Upper lobe of right lung (tissue), 1 donor: Measurements from ENCODE around the gene ARHGEF28. TPM values are rescaled to one million over a fixed set of nuclear protein-coding genes. Genes with fewer than 3 reads are reported as not detected.

Experiments
- ATAC-seq: fragments of 200-7000 bp; cut with Tn5 transposase; one replicate; pipeline ENCODE4 v1.9.1; 2020; ENCODE audit warnings: mild to moderate bottlenecking, moderate library complexity
- DNase-seq: peaks from one replicate; pipeline ENCODE4 v3.0.0-alpha.2; 2020
- H3K27ac ChIP-seq: fragments of 200-600 bp; one replicate; pipeline ENCODE4 v1.8.0; 2022
- H3K27me3 ChIP-seq: fragments of 200-600 bp; one replicate; pipeline ENCODE4 v1.8.0; 2022; ENCODE audit warnings: mild to moderate bottlenecking
- H3K36me3 ChIP-seq: fragments of 200-600 bp; one replicate; pipeline ENCODE4 v1.8.0; 2022
- H3K4me1 ChIP-seq: fragments of 200-600 bp; one replicate; pipeline ENCODE4 v1.8.0; 2022
- H3K4me3 ChIP-seq: fragments of 200-600 bp; one replicate; pipeline ENCODE4 v1.8.0; 2022; ENCODE audit warnings: mild to moderate bottlenecking
- H3K9me3 ChIP-seq: fragments of 200-600 bp; one replicate; pipeline ENCODE4 v1.8.0; 2022
- intact Hi-C: fragments of 100-400 bp; cut with DNase I; formaldehyde crosslinking; loops from one replicate; pipeline ENCODE4 v1.11.0; 2022
- total RNA-seq: library from RNA; stranded (reverse); fragmentation: NEBNext Ultra II Directional; extraction: Animal tissue kit (Norgen Biotek cat#: 25700); gene quantifications from one replicate; pipeline ENCODE4 v1.2.1, GENCODE V29; 2021
- TF ChIP-seq, protein P1 (sequence below): fragments of 200-600 bp; IDR thresholded peaks from one replicate; pipeline ENCODE4 v1.8.0; 2022; ENCODE audit warnings: antibody characterized with exemption
- donor health status: DM: no; HTN: yes; CAD: no; lungs with severe emphysema.

Gene ARHGEF28
- total RNA-seq, 1 donor from 2014 or later = 22.3 TPM

DNA sequence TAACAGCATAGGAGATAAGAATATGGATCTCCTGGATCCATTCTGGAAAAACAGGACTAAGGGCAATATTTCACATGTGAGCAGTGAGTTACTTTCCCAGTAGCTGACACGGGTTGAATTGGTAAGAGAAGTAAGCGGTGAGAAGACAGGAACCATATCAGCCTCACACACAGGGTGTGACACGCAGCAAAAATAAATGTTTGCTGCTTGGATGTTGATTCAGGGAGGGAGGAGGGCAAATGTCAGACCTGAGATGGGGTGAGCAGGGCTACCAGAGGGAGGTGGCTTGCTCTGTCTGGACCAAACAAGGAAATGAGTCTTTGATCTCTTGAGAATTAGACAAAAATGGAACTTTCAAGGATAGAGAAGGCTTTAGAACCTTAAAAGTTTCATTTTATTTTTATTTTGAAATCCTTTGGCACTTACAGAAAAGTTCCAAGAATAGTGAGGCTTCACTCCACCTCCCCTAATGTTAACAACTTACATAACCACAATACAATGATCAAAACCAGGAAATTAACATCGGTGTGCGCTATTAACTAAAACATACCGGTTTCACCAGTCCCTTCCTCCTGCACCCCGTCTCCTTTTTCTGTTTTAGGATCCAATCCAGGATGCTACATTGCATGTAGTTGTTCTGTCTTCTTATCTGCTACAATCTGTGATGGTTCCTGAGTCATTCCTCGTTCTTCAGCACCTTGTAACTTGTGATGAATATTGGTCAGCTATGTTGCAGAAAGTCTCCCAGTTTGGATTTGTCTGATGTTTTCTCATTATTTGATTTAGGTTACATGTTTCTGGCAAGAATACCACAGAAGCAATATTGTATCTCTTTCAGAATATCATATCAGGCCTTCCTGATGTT, 20.5 kb upstream of the ARHGEF28 start:
- Histone ChIP-seq H3K4me3 (no peak overlapping the region), H3K4me1 (no peaks in the 10 kb centered on the region), H3K27ac (no peak overlapping the region), H3K36me3 (no peaks in the 10 kb centered on the region), H3K27me3 (no peaks in the 10 kb centered on the region), H3K9me3 (no peaks in the 10 kb centered on the region)
- DNase-seq = no peak
- no peak for ATAC-seq
- TF ChIP-seq, protein P1, sequence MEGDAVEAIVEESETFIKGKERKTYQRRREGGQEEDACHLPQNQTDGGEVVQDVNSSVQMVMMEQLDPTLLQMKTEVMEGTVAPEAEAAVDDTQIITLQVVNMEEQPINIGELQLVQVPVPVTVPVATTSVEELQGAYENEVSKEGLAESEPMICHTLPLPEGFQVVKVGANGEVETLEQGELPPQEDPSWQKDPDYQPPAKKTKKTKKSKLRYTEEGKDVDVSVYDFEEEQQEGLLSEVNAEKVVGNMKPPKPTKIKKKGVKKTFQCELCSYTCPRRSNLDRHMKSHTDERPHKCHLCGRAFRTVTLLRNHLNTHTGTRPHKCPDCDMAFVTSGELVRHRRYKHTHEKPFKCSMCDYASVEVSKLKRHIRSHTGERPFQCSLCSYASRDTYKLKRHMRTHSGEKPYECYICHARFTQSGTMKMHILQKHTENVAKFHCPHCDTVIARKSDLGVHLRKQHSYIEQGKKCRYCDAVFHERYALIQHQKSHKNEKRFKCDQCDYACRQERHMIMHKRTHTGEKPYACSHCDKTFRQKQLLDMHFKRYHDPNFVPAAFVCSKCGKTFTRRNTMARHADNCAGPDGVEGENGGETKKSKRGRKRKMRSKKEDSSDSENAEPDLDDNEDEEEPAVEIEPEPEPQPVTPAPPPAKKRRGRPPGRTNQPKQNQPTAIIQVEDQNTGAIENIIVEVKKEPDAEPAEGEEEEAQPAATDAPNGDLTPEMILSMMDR = no peak
- intact Hi-C loops = no loop called here

DNA sequence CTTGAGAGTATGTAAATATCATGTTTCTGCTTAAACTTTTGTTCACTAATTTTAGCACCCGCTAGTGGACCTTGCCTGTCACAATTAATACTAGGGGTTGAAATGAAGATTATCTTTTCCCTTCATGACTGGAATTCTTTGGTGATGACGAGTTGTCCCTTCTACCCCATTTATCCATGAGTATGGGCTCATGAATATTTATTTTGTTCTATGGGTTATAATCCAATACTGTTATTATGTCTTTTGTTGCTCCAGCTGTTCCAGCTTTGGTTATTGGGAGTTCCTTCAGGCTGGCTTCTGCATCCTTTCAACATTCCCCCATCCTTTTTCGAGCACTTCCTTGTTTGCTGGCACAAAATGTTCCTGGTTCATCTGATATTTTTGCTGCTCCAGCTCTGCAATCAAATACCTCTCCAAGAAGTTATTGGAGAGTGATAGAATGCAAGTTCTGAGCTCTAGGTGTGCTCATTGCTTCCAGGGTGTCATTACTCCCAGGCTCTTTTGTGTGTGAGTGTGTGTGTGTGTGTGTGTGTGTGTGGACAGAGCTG, 19.7 kb upstream of the ARHGEF28 start:
- DNase-seq = no peak
- H3K4me1 ChIP-seq = no peaks in the 10 kb centered on the region
- intact Hi-C loops = no loop called here
- H3K27ac ChIP-seq = no peak overlapping the region
- no peaks in the 10 kb centered on the region for H3K27me3 ChIP-seq
- TF ChIP-seq, protein P1 = no peak
- H3K4me3 ChIP-seq = no peak overlapping the region
- H3K9me3 ChIP-seq = no peaks in the 10 kb centered on the region
- H3K36me3 ChIP-seq = no peaks in the 10 kb centered on the region
- ATAC-seq = no peak

DNA sequence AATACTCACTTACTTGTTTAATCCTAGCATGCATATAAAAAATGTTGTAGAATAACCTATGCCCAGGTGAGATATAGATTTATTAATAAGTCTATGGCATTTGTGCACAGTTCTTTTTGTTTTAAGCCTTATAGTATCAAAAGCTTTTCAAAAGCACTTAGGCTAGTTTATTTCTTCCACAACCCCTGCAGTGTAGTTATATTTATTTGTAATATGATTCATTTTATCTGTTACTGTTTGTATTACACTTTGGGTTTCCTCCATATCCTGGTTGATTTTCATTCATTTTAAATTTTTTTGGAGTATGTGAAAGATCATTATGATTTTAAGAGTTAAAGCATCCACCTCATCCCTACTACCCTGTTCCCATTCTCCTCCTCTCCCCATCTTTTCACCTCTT, 18.8 kb upstream of the ARHGEF28 start:
- TF ChIP-seq, protein P1 = no peak
- DNase-seq = no peak

DNA sequence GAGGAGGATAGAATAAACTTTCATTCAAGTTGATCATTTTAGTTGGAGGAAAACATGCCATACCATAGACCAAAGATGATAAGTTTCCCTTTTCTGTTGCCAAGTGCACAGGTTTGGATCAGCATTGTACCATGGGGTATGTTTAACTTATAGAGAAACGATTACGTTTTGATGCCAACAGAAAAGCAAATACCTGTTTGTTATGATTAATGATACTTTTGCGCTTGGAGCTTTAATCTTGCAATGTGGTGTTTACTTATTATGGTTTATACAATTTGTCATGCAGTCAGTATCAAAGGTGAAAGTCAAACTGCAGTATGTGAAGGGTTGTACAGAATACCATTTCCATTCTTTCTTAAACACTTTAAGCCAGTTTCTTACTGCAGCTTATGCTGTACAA, 13.2 kb upstream of the ARHGEF28 start:
- TF ChIP-seq, protein P1 = no peak
- ATAC-seq (no peak), DNase-seq (no peak)
- Histone ChIP-seq H3K9me3 (no peaks in the 10 kb centered on the region), H3K27me3 (no peaks in the 10 kb centered on the region), H3K4me3 (no peak overlapping the region), H3K4me1 (no peaks in the 10 kb centered on the region), H3K27ac (no peak overlapping the region), H3K36me3 (no peaks in the 10 kb centered on the region)
- intact Hi-C loops = no loop called here

More for the DNA sequence above, 18.8 kb upstream of the ARHGEF28 start:
- Histone ChIP-seq H3K4me3 (no peak overlapping the region), H3K36me3 (no peaks in the 10 kb centered on the region), H3K9me3 (no peaks in the 10 kb centered on the region), H3K27ac (no peak overlapping the region), H3K27me3 (no peaks in the 10 kb centered on the region), H3K4me1 (no peaks in the 10 kb centered on the region)
- ATAC-seq = no peak
- intact Hi-C loops = no loop called here

DNA sequence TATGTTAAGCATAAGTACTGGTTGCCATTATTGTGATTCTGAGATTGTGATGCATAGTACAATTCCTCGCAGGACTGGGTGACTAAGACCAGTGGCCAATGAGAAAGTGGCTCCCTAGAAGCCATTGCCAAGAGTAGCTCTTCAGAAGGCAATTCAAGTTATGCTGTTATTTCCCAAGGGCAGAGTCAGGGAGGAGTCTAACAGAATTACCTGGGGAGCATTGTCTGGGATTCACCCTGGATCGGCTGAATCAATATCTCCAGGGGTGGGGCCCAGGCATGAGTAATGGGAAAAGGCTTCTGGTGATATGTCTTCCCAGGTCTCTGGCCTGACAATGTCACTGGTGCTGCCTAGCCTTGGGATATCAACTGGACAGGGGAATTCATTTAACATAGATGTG, 10.9 kb upstream of the ARHGEF28 start:
- H3K4me3 ChIP-seq = no peak overlapping the region
- H3K9me3 ChIP-seq = no peaks in the 10 kb centered on the region
- H3K27me3 ChIP-seq = no peaks in the 10 kb centered on the region
- TF ChIP-seq, protein P1 = no peak
- ATAC-seq = no peak
- no peaks in the 10 kb centered on the region for H3K36me3 ChIP-seq
- intact Hi-C loops = no loop called here
- no peaks in the 10 kb centered on the region for H3K4me1 ChIP-seq
- H3K27ac ChIP-seq = no peak overlapping the region
- no peak for DNase-seq
